Hepatocyte (in vitro differentiated cells): ENCODE data around the gene FRAS1.

Source experiments
- EZH2 ChIP-seq: fragments of 200-600 bp; sonication (generic); IDR thresholded peaks from 2 replicates; pipeline ENCODE4 v1.6.1; 2016; ENCODE audit warnings: antibody characterized with exemption, mild to moderate bottlenecking, borderline replicate concordance
- TF ChIP-seq, protein P1 (sequence below): fragments of 200-600 bp; sonication (generic); IDR thresholded peaks from 2 replicates; pipeline ENCODE4 v1.5.1; 2016; ENCODE audit warnings: antibody characterized with exemption, mild to moderate bottlenecking; ENCODE audit not compliant: poor library complexity

DNA sequence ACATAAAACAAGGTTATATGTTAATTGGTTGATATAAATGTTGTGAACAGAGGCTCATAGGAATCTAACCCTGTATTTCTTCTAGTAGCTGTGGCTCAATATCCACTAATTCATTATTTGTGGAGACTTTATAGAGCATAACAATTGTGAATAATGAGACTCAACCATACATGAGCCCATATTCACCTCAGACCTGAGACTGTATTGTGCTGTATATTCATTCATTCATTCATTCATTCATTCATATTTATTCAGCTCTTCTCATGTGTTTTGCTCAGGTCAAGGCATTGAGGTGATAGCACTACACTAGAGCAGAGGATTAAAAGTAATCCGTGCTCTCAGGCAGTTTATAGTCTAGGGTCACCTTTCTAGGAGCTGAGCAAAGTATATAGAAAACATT lies 470.0 kb downstream of the FRAS1 start:
- no peak for TF ChIP-seq EZH2
- TF ChIP-seq, protein P1, sequence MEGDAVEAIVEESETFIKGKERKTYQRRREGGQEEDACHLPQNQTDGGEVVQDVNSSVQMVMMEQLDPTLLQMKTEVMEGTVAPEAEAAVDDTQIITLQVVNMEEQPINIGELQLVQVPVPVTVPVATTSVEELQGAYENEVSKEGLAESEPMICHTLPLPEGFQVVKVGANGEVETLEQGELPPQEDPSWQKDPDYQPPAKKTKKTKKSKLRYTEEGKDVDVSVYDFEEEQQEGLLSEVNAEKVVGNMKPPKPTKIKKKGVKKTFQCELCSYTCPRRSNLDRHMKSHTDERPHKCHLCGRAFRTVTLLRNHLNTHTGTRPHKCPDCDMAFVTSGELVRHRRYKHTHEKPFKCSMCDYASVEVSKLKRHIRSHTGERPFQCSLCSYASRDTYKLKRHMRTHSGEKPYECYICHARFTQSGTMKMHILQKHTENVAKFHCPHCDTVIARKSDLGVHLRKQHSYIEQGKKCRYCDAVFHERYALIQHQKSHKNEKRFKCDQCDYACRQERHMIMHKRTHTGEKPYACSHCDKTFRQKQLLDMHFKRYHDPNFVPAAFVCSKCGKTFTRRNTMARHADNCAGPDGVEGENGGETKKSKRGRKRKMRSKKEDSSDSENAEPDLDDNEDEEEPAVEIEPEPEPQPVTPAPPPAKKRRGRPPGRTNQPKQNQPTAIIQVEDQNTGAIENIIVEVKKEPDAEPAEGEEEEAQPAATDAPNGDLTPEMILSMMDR: no peak
